Endothelial cell of umbilical vein (primary cell): Measurements from ENCODE around the gene ATAD2B. TPM values are rescaled to one million over a fixed set of nuclear protein-coding genes. Genes with fewer than 3 reads are reported as not detected.
A peak's percentile ranks its signal among the peaks of the same experiment; 100 is the strongest.

ENCODE experiments used
- BruUV-seq: library from RNA; stranded (reverse); fragments of 400-500 nt; replicated peaks from 2 replicates; lab custom pipeline; 2021; lab: Mats Ljungman, UMichigan
- CTCF ChIA-PET: fragments of 300-600, 350-600 bp; sonication (Branson Sonifier 250); formaldehyde crosslinking; loops from one replicate; lab custom pipeline; 2021; ENCODE audit warnings: antibody characterized with exemption, inconsistent platforms; lab: Charles Lee
- POLR2A ChIA-PET: fragments of 300-600, 350-600 bp; sonication (Branson Sonifier 250); formaldehyde crosslinking; loops from one replicate; lab custom pipeline; 2021; ENCODE audit warnings: antibody characterized with exemption, inconsistent platforms; lab: Charles Lee
- DNase-seq: peaks from one replicate; pipeline ENCODE4 v3.0.0-alpha.2; 2011; ENCODE audit warnings: low read depth, low spot score
- FAIRE-seq: peaks from 2 replicates; lab custom pipeline; 2011; peaks lifted over from hg19 to GRCh38; lab: Jason Lieb, UNC
- H2AFZ ChIP-seq: 2 replicates; pipeline ENCODE4 v1.6.0; 2012; ENCODE audit warnings: low read depth, low read length, control low read depth, inconsistent platforms
- H3K27ac ChIP-seq: 2 replicates; pipeline ENCODE4 v1.5.1; 2011; ENCODE audit warnings: low read depth, mild to moderate bottlenecking, control low read depth, low read length, moderate library complexity; ENCODE audit not compliant: insufficient read depth
- H3K27me3 ChIP-seq, 2 experiments: 2 replicates each; pipeline versions ENCODE4 v1.6.0 to v1.6.1; 2011; ENCODE audit warnings: low read length in 2 of 2, mixed read lengths in 1 of 2; ENCODE audit not compliant: control insufficient read depth in 2 of 2, insufficient read depth in 2 of 2
- H3K36me3 ChIP-seq, 2 experiments: 2 replicates in 1 of 2; 3 replicates in 1 of 2; pipeline ENCODE4 v1.5.1; 2011; ENCODE audit warnings: low read length in 2 of 2, mild to moderate bottlenecking in 1 of 2, moderate library complexity in 1 of 2; ENCODE audit not compliant: control insufficient read depth in 2 of 2, insufficient read depth in 2 of 2; ENCODE audit errors: extremely low read depth in 1 of 2
- H3K4me1 ChIP-seq: 3 replicates; pipeline ENCODE4 v1.5.1; 2011; ENCODE audit warnings: mild to moderate bottlenecking, low read length; ENCODE audit not compliant: control insufficient read depth, insufficient read depth; ENCODE audit errors: extremely low read depth
- H3K4me2 ChIP-seq: 2 replicates; pipeline ENCODE4 v1.6.1; 2011; ENCODE audit warnings: low read length, control low read depth, mixed read lengths; ENCODE audit not compliant: insufficient read depth
- H3K4me3 ChIP-seq, 3 experiments: fragments of 200-600 bp in 1 of 3; sonication (generic), shearing (Covaris generic) in 1 of 3; replicated peaks in 1 of 3; 2 replicates each; pipeline ENCODE4 v1.5.1; 2011 to 2016; ENCODE audit warnings: control low read depth in 3 of 3, low read length in 3 of 3, mild to moderate bottlenecking in 2 of 3, inconsistent platforms in 1 of 3, low read depth in 1 of 3, moderate library complexity in 1 of 3; ENCODE audit not compliant: insufficient read depth in 1 of 3
- H3K79me2 ChIP-seq: 2 replicates; pipeline ENCODE4 v1.6.0; 2012; ENCODE audit warnings: low read length, inconsistent platforms; ENCODE audit not compliant: control insufficient read depth, insufficient read depth
- H3K9ac ChIP-seq: replicated peaks from 2 replicates; pipeline ENCODE3; 2011; ENCODE audit warnings: low read length, control low read depth; ENCODE audit not compliant: insufficient read depth; ENCODE audit errors: extremely low read depth
- H3K9me1 ChIP-seq: replicated peaks from 3 replicates; pipeline ENCODE4 v1.6.0; 2011; ENCODE audit warnings: mild to moderate bottlenecking, low read length; ENCODE audit not compliant: control insufficient read depth, insufficient read depth; ENCODE audit errors: extremely low read depth
- H3K9me3 ChIP-seq: replicated peaks from 2 replicates; pipeline ENCODE4 v1.5.1; 2012; ENCODE audit warnings: low read length, inconsistent platforms; ENCODE audit not compliant: control insufficient read depth, insufficient read depth
- H4K20me1 ChIP-seq: replicated peaks from 2 replicates; pipeline ENCODE3; 2011; ENCODE audit warnings: mild to moderate bottlenecking, low read length; ENCODE audit not compliant: control insufficient read depth, insufficient read depth; ENCODE audit errors: extremely low read depth
- CTCF ChIP-seq, 2 donors: IDR thresholded peaks; 1 replicate in 1 of 2; 2 replicates in 1 of 2; pipeline ENCODE4 v1.5.1; 2011; ENCODE audit warnings: low read length in 2 of 2, mild to moderate bottlenecking in 2 of 2, moderate library complexity in 2 of 2, control low read depth in 1 of 2, inconsistent platforms in 1 of 2, low read depth in 1 of 2; ENCODE audit not compliant: insufficient read depth in 1 of 2; ENCODE audit errors: extremely low read depth in 1 of 2
- EZH2 ChIP-seq: IDR thresholded peaks from 2 replicates; pipeline ENCODE4 v1.6.1; 2012; ENCODE audit warnings: borderline replicate concordance, low read depth, mild to moderate bottlenecking, moderate library complexity, low read length, inconsistent platforms; ENCODE audit not compliant: severe bottlenecking
- FOS ChIP-seq: IDR thresholded peaks from 2 replicates; pipeline ENCODE4 v1.6.1; 2011; ENCODE audit warnings: mild to moderate bottlenecking, low read length, moderate library complexity, borderline replicate concordance; ENCODE audit not compliant: insufficient read depth
- GATA2 ChIP-seq: IDR thresholded peaks from 2 replicates; pipeline ENCODE4 v1.7.0; 2011; ENCODE audit warnings: low read depth, mild to moderate bottlenecking, moderate library complexity, mixed read lengths, low read length; ENCODE audit not compliant: insufficient read length, insufficient read depth
- JUN ChIP-seq: IDR thresholded peaks from 2 replicates; pipeline ENCODE4 v1.6.1; 2011; ENCODE audit warnings: borderline replicate concordance, low read depth; ENCODE audit not compliant: insufficient read length, insufficient read depth
- MAX ChIP-seq: IDR thresholded peaks from 2 replicates; pipeline ENCODE4 v1.6.1; 2011; ENCODE audit not compliant: insufficient read depth, insufficient read length
- MYC ChIP-seq: IDR thresholded peaks from one replicate; pipeline ENCODE4 v1.6.1; 2011; ENCODE audit warnings: mild to moderate bottlenecking, low read depth, low read length
- POLR2A ChIP-seq: IDR thresholded peaks from 2 replicates; pipeline ENCODE4 v1.6.1; 2012; ENCODE audit warnings: low read depth, mild to moderate bottlenecking, control low read depth, low read length
- POLR2AphosphoS5 ChIP-seq: IDR thresholded peaks from 2 replicates; pipeline ENCODE4 v1.6.1; 2012; ENCODE audit warnings: low read depth, mild to moderate bottlenecking, control low read depth, low read length, moderate library complexity; ENCODE audit not compliant: insufficient read depth
- dilution Hi-C: fragments of 300-500 bp; cut with MboI; formaldehyde crosslinking; loops from one replicate; pipeline ENCODE4 v1.15.0; 2019; ENCODE audit warnings: low sequenced_read_pairs; ENCODE audit not compliant: extremely low pct_ligation_motif_present
- intact Hi-C: fragments of 100-400 bp; cut with micrococcal nuclease; formaldehyde crosslinking; loops from one replicate; pipeline ENCODE4 v1.10.0; 2022
- polyA plus RNA-seq, 4 experiments: library from polyadenylated mRNA; depleted of rRNA in 3 of 4; stranded (reverse) in 3 of 4; unstranded in 1 of 4; fragments of >200 nt; gene quantifications; 2 replicates each; pipeline versions ENCODE4 v1.2.1 to v1.2.3, GENCODE V29; 2011 to 2012; ENCODE audit warnings: missing spikeins in 1 of 4
- total RNA-seq: library from RNA; stranded (reverse); gene quantifications from 2 replicates; pipeline ENCODE4 v1.2.3, GENCODE V29; 2021

ATAD2B gene
- total and polyA plus RNA-seq, 2 donors (not counting 3 experiments of a cell fraction or from before 2014, with no cell fraction given), result 2.5 to 19.1 TPM

DNA sequence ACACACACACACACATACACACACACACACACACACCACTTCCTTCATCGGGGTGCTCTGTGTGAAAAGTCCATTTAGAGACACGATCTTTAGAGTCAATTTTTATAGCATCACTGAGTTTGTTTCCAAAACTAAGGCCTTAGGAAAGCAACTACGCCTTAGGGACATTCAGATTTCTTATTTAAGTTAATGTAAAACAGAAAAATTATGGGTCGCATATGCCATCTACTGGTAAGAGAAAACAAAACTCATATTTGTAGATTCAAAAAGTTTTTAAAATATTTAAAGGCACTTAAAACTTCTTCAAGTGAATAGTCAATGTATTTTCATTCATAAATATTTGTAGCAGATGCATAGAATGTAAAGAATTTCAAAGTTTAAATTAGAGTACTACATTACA is 166.2 kb downstream of the ATAD2B start:
- no peak overlapping the region for H3K27ac ChIP-seq
- H4K20me1 ChIP-seq, result no peaks in the 10 kb centered on the region
- no peaks in the 10 kb centered on the region for H3K27me3 ChIP-seq
- peak; percentile 44 for DNase-seq
- H3K4me1 ChIP-seq, result peaks cover 17% of the 10 kb centered on the region
- ChIA-PET POLR2A (no interaction called here), CTCF (interaction anchor here (1.3 to 1.4 kb wide), 2 partner anchors 25 to 448 kb away, joined by 3 read pairs; no protein-coding TSS in a partner anchor)
- no peak overlapping the region for H2AFZ ChIP-seq
- intact Hi-C loops, result loop anchor here (5.0 kb wide), 1 partner anchor 123 kb away; no protein-coding TSS in a partner anchor
- dilution Hi-C loops, result no loop called here
- no peaks in the 10 kb centered on the region for H3K79me2 ChIP-seq
- H3K4me2 ChIP-seq, result no peak overlapping the region
- BruUV-seq, result no TSS peak
- no peak overlapping the region for H3K4me3 ChIP-seq
- FAIRE-seq, result no peak
- no peaks in the 10 kb centered on the region for H3K9me3 ChIP-seq
- no peak for TF ChIP-seq GATA2
- no peak for TF ChIP-seq JUN
- TF ChIP-seq EZH2, result no peak
- TF ChIP-seq MAX, result no peak
- no peak for TF ChIP-seq POLR2A
- TF ChIP-seq FOS, result no peak
- no peak for TF ChIP-seq MYC
- TF ChIP-seq POLR2AphosphoS5, result no peak
- no peak for TF ChIP-seq CTCF (IDR thresholded peaks at IDR 0.05; ENCODE audit: extremely low read depth in 1 of 2, insufficient read depth in 1 of 2, low read depth in 1 of 2, low read length in 2 of 2)
- H3K9ac ChIP-seq, result no peak overlapping the region
- no peaks in the 10 kb centered on the region for H3K9me1 ChIP-seq
- H3K36me3 ChIP-seq, result no peaks in the 10 kb centered on the region
